Transverse colon (tissue), 4 donors: ENCODE data around the gene NPHP3.

Experiments
- CTCF ChIP-seq, 5 experiments: fragments of 200-600 bp in 3 of 5; fragments of 450-650 bp in 2 of 5; sonication (generic) in 3 of 5; IDR thresholded peaks; 1 replicate in 2 of 5; 2 replicates in 3 of 5; pipeline ENCODE4 v1.5.1; 2016 to 2017; ENCODE audit warnings: antibody characterized with exemption in 5 of 5, inconsistent platforms in 3 of 5, mild to moderate bottlenecking in 2 of 5, moderate library complexity in 1 of 5
- POLR2AphosphoS5 ChIP-seq, 3 donors: sonication (generic); formaldehyde crosslinking; IDR thresholded peaks; one replicate each; pipeline ENCODE4 v1.6.1; 2016; ENCODE audit warnings: antibody characterized with exemption in 3 of 3

- TF ChIP-seq CTCF (IDR thresholded peaks at IDR 0.05) (no peak), POLR2AphosphoS5 (IDR thresholded peaks at IDR 0.05) (no peak)
These were observed 79.7 kb downstream of the NPHP3 start for GRCh38 chr3:132642539-132642847.
